HG03342 (cell line): ENCODE results near the gene ABCA2.
"Not testable (repeated sequence)": the region's sequence is repeated elsewhere in the genome, so short reads cannot be mapped to it uniquely, and the experiment has no call there.

Source experiments
- ATAC-seq: cut with Tn5 transposase; IDR thresholded peaks from one replicate; pipeline ENCODE4 v1.9.1; 2021; ENCODE audit warnings: mild to moderate bottlenecking, moderate library complexity; ENCODE audit not compliant: unreplicated experiment

ABCA2 gene

DNA sequence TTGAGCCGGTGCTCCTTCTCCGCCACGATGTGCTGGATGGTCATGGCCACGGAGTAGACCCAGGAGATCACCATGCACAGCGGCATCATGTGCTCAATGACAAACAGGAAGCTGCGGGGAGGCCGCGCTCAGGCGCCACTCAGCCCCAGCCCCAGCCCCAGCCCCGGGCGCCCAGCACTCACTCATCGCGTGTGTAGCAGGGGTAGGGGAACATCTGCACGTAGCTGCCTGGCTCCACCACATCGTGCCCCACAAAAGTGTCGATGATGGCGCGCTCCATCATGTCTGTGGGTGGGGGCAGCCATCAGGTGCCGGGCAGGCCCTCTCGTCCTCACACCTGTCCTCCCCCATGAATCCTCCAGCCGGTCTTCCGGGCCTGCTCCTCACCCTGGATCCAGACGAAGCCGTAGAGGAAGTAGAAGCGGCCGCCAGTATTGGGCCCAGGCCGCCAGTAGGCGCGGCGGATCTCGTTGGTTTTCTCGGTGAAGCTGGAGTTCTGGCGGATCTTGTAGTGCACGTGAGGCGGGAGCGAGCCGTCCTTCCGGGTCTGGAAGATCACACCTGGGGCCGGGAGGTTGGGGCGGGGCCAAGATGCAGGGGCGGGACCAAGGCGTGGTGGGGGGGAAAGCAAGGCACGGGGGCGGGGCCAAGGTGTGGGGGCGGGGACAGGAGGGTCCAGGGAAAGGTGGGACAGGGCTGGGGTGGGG lies 10.1 kb downstream of the ABCA2 start:
- ATAC-seq = no peak

DNA sequence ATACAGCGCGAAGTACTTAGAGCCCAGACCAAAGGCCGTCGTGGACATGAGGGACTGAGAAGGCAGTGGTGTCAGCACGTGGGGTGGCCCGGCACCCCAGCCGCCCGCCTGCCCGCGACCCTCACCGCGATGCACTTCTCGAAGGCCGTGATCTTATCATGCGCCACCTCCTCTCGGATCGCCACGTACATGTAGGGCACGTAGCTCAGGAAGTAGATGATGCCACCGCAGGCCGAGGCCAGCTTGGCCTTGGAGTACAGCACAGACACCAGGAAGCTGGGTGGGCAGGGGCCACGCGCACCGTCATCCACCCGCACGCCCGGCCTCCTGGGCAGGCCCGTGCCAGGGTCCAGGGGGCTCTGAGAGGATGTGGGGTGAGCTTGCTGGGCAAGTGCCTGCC lies 11.0 kb downstream of the ABCA2 start:
- ATAC-seq = no peak

DNA sequence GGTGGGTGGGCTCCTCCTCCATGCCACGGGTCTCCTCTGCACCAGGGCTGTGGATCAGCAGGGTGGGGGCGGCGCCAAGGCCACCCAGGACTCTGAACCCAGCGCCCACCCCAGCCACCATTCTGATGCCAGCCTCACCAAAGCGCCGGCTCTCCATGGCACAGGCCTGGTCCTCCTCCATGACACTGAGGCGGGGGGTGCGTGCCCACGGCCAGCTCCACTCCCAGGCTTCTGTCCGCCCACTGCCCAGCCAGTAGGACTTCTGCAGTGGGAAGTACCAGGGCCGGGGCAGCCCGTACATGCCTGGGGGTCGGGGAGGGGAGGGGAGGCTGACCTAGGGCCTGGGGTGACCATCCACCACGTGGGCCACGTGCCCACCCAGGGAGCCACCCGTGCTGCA lies 11.6 kb downstream of the ABCA2 start:
- no peak for ATAC-seq

DNA sequence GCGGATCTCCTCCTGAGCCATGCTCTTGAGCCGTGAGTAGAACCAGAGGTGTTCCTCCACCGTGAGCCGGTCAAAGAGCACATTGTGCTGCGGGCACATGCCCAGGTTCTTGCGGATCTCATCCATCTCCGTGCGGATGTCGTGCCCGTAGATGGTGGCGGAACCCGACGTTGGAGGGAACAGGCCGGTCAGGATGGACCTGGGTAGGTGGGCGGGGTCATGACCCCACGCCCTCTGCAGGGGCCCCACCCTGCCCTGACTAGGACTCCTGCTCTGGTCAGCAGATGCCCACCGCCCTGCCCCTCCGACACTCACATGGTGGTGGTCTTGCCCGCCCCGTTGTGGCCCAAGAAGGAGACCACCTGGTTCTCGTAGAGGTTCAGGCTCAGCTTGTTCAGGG lies 12.1 kb downstream of the ABCA2 start:
- no peak for ATAC-seq

DNA sequence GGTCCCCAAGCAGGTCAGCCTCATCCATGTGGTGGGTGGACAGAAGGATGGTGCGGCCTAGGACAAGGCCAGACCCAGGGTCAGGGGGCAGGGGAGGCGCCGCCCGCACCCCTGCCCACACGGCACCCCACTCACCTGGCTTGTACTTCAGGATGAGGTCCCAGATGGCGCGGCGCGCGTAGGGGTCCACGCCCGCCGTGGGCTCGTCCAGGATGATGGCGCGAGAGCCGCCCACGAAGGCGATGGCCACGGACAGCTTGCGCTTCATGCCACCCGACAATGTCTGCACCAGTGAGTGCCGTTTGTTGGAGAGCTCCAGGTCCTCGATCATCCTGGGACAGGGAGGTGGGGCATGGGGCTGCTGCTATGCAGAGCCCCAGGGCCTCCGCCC lies 12.5 kb downstream of the ABCA2 start:
- ATAC-seq = no peak

DNA sequence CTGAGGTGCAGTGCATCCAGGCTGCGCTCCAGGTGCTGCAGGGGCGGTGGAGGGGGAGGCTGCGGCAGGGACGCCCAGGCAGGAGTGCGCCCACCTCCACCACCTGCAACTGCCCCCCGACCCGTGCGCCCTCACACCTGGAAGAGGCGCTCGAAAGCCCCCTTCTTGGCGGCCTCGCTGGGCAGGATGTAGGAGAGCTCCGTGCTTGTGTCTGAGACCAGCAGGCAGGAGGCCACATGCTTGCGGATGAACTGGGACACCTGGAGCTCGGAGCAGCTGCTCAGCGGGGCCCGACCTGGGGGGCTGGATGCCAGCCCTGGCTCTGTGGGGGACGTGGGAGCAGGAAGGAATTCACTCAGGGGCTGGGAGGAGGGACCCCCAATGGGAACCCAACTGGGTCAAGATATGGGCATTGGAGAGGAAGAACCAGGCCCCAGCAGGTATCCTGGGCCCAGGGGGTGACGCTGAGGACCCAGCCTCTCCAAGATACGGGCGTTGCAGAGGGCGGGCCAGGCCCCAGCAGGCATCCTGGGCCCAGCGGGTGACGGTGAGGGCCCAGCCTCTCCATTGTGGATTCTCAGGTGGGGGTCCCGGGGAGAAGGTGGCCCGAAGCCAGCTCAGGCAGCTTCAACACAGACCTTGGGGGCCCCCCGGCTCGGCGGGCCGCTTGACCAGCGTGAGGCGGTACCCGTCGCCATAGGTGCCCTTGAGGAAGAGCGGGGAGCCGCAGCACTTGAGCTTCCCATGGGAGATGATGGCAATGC lies 13.1 kb downstream of the ABCA2 start:
- no peak for ATAC-seq

DNA sequence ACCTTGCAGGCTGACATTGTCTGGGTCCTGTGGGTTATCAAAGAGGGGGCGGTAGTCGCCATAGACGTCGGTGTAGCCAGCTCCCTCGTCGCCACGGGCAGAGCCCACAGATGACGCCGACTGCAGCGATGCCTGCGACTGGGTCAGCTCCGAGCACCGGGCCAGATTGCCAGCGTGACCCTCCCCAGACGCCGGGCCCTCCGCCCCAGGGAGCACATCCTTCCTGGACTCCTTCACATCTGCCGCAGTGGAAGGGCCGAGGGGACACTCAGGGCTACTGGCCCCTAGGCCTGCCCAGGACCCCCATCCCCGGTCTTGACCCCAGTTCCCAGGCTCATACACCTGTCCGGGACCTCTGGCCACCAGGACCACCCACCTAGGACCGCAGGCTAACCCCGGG lies 13.9 kb downstream of the ABCA2 start:
- ATAC-seq = no peak

DNA sequence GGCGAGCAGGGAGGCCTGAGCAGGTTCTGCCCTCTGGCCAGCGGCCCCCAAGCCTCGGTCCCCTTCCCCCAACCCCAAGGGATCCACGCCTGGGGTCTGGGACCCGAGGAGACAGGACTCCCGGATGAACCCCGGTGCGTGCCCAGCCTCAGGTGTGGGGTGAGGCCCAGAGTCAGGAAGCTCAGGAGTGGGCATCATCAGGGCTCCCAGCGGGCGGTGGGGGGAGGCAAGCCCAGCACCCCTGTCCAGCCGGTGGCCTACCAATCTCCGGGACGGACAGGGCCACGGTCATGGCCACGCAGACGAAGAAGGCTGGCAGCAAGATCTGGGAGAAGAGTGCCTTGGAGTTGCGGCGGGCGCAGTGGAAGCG lies 14.5 kb downstream of the ABCA2 start:
- ATAC-seq = no peak

DNA sequence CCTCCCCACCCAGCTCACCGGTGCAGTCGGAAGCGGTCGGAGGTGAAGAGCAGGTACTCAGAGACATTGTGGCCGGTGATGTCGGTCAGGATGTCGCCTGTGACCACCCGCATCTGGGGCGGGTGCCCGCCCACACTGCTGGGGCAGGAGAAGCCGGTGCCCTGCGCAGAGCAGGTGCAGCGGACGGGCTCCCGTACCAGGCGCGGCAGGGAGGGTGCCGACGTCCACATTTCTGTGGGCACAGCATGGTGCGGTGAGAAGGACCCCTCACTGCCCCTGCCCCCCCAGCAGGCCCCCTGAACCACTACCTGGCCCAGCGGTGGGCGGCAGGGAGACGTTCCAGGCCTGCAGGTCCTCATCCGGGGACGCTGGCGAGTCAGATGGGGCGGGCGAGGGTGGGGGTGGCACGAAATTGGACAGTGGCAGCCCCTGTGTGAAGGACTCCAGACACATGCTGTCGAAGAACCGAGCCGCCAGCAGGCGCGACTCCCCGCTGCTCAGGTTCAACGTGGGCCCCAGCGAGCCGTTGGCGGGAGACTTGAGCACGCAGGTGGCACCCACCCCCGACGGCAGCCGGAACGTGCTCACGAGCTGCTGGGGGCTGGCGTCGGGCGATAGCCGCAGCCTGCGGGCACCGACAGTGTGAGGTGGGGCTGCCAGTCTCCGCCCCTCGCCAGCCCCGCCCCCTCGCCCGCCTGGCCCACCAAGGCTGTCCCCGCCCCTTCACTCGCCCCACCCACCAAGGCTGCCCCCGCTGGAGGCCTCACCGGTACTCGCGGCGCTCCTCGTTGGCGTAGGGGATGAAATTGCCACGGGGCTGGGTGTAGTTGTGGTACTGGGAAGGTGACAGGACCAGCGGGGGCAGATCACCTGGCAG lies 15.1 kb downstream of the ABCA2 start:
- no peak for ATAC-seq

DNA sequence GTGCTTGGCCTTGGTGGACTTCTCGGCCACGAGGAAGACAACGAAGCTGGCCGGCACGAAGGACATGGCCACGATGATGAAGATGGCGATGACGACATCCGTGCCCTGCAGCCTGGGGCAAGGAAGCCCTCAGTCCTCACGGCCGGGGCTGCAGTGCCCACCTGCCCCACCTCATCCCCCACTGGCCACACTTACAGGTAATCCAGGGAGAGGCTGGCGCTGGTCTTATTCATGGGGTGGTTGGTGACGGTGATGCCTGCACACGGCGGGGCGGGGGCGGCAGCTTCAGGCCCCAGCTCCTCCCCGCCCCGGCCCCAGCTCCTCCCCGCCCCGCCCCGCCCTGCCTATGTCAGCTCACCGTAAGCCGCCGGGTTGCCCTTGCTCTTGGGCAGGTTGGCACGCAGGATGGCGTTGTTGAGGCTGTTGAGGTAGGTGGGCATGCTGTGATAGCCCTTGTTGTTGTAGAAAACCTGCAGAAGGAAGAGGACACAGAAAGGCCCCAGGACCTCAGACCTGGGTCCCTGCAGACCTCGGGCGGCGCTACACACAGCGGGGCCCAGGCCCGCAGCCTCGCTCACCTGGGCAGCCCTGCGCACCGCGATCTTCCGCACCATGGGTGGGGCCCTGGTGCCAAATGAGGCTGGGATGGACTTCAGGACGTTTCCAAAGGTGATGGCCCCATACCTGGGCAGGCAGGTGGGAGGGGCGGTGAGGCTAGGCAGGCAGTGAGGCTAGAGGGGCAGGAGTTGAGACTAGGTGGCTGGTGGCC lies 15.9 kb downstream of the ABCA2 start:
- ATAC-seq = no peak

DNA sequence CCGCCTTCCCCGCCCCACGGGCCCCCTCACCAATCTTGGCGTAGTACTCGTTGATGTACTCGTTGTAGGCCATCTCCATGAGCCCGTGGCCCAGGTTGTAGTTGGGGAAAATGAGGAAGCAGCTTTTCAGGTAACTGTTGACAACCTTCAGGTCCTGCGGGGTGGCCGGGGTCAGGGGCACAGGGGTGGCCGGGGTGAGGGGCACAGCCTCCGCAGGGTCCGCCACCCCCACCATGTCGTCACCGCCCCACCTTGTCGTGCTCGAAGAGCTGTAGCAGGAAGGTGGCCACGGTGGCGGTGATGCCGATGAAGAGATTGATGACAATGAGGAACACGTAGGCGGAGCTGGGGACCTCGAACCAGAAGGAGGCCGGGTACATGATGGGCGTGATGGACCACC lies 16.9 kb downstream of the ABCA2 start:
- ATAC-seq = no peak

DNA sequence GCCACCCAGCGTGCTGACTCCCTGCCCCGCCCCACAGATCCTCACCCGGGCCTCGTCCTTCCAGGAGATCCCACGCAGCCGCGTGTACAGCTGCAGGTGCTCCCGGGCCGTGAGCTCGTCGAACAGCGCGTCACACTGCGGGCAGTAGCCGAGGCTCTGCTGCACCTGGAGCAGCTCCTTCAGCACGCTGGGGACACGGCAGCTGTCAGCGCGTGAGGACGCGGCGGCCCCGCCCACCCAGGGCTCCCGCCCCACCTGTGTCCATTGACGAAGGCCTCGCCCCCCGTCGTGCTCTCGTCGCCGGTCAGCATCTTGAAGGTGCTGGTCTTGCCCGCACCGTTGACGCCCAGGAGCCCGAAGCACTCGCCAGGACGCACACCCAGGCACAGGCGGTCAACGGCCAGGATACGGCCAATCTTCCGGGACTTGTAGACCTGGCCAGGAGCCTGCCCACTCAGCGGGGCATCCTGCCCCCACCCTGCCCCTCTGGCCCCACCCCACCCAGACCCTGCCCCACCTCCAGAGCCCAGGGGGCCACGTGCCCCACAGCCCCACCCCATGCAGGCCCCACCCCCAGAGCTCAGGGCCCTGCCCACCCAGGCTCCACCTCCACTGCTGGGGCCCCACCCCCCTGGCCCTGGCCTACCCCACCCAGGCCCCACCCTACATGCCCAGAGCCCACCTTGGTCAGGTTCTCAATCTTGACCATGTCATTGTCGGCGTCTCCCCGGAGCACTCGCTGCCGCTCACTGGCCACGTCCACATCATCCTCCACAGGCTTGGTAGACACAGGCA lies 17.9 kb downstream of the ABCA2 start:
- ATAC-seq = no peak

DNA sequence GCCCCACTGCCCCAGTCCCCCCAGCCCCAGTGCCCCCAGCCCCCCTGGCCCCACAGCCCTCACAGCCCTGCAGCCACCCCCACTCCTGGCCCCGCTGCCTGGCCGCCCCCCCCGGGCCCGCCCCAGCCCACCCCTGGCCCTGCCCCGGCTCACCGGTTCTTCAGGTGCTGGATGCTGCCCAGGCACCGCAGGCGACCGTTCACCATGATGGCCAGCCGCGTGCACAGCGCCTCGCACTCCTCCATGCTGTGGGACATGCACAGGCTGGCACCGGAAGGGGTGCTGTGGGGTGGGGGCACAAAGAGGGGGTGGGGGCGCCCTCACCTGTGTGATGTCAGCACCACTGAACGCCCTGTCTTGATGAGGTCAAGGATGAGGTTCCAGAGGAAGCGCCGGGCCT lies 18.8 kb downstream of the ABCA2 start:
- ATAC-seq = no peak

DNA sequence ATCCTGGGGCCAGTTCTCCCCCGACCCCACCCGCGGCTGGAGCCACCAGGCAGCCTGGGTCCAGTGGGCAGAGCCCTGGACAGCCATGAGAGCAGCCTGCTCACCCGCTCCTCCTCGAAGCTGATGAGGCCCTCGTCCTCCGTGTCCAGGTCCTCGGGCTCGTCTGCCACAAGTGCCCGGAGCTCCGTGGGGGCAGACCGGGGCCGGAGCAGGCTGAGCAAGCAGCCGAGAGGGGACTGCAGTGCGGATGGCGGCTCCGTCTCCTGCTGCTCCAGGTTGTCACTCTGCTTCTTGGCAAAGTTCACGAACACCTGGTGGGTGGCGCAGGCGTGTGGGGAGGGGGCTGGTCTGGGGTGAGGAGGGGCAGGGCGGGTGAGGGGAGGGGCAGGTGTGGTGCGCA lies 19.7 kb downstream of the ABCA2 start:
- no peak for ATAC-seq

DNA sequence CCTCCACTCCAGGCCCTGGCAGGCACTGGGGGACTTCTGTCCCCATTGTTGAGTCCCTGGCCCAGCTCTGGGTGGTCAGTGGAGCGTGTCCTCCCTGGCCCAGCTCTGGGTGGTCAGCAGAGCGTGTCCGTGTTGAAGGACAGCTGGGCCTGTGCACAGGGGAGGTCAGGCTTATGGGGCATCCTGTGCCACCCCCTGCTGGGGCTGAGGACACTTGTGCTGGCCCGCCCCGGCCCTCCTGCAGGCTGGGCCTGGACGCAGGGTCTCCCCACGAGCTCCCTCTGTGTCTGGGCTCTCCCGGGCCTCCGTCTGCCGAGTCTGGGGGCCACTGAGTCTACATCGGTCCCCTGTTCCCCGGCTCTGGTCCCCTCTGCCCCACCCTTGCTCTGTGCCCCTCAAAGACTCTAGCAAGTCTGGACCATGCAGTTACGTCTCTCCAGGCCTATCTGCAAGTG lies 20.2 kb downstream of the ABCA2 start:
- no peak for ATAC-seq

DNA sequence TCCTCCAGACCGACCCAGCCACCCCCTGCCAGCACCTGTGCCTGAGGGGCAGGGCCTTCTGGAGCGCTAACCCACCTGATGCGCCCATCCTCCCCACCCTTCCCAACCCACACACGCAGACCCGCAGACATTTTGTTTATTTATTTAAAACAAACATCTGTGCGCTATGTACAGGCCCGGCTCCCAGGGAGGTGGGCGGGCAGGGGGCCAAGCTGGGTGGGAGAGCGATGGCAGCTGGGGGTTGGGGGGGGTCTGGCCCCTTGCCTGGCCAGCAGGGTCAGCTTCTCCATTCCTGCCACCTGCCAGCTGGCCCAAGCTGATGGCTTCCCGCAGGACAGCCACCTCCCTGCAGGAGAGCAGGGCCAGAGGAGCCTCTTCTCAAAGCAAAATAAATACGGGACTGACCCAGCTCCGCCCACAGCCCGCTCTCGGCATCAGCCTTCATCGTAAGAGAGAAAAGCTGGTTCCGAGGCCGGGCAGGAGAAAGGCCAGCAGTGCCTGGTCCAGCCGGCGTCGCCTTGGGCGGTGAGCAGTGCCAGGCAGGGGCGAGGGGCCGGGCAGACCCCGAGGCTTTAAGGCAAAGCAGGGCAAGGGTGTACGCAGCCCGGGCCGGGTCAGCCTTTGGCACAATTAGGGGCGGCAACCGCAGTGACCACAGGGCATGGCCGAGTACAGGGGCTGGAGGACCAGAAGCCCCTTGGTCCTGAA lies 20.8 kb downstream of the ABCA2 start:
- ATAC-seq = no peak

DNA sequence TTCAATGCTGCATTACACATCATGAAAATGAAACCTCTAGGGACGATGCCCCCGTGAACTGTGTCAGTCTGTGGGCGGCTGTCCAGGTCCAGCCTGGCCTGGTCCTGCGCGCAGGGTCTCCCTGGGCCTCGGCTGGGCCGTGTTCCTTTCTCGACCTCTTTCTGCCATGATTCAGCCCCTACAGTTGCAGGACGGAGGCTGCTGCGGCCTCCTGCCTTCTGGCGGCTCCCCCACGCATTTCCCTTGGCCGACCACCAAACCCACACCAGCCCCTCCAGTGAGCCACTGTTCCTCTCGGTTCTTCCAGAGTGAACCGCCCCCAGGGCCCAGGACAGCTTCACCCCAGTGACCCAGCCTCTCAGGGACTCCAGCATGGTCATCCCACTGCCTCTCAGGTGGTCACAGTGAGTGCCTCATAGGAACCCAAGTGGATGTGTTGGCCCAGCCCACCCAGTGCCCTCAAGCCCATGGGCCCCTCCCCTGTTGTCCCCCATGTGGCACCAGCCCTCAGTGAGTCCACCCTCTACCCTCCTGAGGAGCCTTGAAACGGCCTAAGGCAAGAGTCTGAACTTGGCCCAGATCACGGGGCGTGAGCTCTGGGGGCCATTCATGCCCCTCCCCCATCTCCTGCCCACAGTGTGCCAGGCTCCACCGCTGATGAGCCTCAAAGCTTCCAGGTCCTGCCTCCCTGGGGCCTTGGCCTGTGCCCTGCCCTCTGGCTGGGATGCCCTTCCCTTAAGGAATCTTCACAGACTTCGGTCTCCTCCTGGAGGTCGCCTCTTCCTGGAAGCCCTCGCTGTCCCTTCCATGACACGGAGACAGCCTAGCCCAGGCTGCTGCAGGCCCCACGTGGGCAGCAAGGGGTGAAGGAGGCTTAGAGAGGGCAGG lies 21.7 kb downstream of the ABCA2 start:
- ATAC-seq = no peak

DNA sequence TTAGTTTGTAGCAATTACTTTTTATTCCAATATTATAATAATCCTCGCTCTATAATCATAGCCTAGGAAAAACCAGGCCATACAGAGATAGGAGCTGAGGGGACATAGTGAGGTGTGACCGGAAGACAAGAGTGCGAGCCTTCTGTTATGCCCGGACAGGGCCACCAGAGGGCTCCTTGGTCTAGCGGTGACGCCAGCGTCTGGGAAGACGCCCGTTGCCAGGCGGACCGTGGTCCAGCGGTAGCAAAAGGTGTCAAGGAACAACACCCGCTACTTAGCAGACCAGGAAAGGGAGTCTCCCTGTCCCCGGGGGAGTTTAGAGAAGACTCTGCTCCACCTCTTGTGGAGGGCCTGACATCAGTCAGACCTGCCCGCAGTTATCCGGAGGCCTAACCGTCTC lies 23.8 kb downstream of the ABCA2 start:
- not testable (repeated sequence) for ATAC-seq

DNA sequence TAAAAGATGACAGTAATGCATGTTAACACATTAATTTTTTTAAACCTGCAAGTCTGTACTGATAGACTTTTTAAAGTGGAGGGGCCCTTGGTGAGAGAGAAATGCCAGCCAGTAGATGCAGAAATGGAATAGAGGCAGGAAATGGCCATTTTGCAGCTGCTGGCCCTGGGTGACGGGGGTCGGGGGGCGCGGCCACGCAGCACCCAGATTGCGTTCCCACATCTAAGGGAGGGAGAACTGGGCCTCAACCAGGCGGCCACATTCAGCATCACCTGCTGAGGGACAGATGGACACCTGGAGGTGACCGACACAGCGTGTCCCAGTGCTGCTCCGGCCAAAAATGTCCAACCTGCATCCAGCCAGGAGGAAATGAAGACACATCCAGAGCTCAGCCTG lies 25.4 kb downstream of the ABCA2 start:
- ATAC-seq = no peak
